WTC11 (cell line): ENCODE measurements around the gene SMAP1. TPM values are rescaled to one million over a fixed set of nuclear protein-coding genes. Genes with fewer than 3 reads are reported as not detected.
A peak's percentile ranks its signal among the peaks of the same experiment; 100 is the strongest.

Experiments used
- ATAC-seq: fragments of 200-7000 bp; cut with Tn5 transposase; 2 replicates; pipeline ENCODE4 v1.10.0; 2021; ENCODE audit warnings: mild to moderate bottlenecking, moderate library complexity
- CTCF ChIA-PET: fragments of 300-600 bp; sonication (Branson Sonifier 250); formaldehyde crosslinking; loops from one replicate; lab custom pipeline; 2021; ENCODE audit warnings: antibody characterized with exemption; lab: Charles Lee
- POLR2A ChIA-PET: fragments of 350-600 bp; sonication (Branson Sonifier 250); formaldehyde crosslinking; loops from one replicate; lab custom pipeline; 2021; ENCODE audit warnings: antibody characterized with exemption; lab: Charles Lee
- DNase-seq: peaks from one replicate; pipeline ENCODE4 v3.0.0; 2021; ENCODE audit warnings: low spot score
- H3K27ac Mint-ChIP-seq: 2 replicates; pipeline ENCODE4 v1.8.0; 2021; ENCODE audit warnings: mixed read lengths
- H3K27me3 Mint-ChIP-seq: 2 replicates; pipeline ENCODE4 v1.8.0; 2021; ENCODE audit warnings: low read depth, mild to moderate bottlenecking, moderate library complexity, mixed read lengths
- H3K36me3 Mint-ChIP-seq: 2 replicates; pipeline ENCODE4 v1.8.0; 2021; ENCODE audit warnings: mixed read lengths
- H3K4me1 Mint-ChIP-seq: 2 replicates; pipeline ENCODE4 v1.8.0; 2022; ENCODE audit warnings: mixed read lengths
- H3K4me3 Mint-ChIP-seq: 2 replicates; pipeline ENCODE4 v1.8.0; 2021; ENCODE audit warnings: mild to moderate bottlenecking, moderate library complexity, mixed read lengths
- H3K9me3 Mint-ChIP-seq: 2 replicates; pipeline ENCODE4 v1.8.0; 2021; ENCODE audit warnings: mixed read lengths
- ATF6 ChIP-seq: sonication (generic); formaldehyde crosslinking; IDR thresholded peaks from 2 replicates; pipeline ENCODE4 v1.8.1; 2023; ENCODE audit warnings: mild to moderate bottlenecking, missing genetic modification reagents
- NFE2L1 ChIP-seq: sonication (generic); formaldehyde crosslinking; IDR thresholded peaks from 2 replicates; pipeline ENCODE4 v1.8.1; 2023; ENCODE audit warnings: missing genetic modification reagents
- NFYB ChIP-seq: sonication (generic); formaldehyde crosslinking; conservative IDR thresholded peaks from 2 replicates; pipeline ENCODE4 v1.8.0; 2022; ENCODE audit warnings: low read depth, missing genetic modification reagents
- NR2C2 ChIP-seq: sonication (generic); formaldehyde crosslinking; IDR thresholded peaks from 2 replicates; pipeline ENCODE4 v1.8.0; 2022; ENCODE audit warnings: mild to moderate bottlenecking, missing genetic modification reagents
- SP1 ChIP-seq: sonication (generic); formaldehyde crosslinking; conservative IDR thresholded peaks from 2 replicates; pipeline ENCODE4 v1.8.1; 2022; ENCODE audit warnings: missing genetic modification reagents
- TCF7 ChIP-seq: sonication (generic); formaldehyde crosslinking; IDR thresholded peaks from 2 replicates; pipeline ENCODE4 v1.8.0; 2022; ENCODE audit warnings: mild to moderate bottlenecking, low read depth, missing genetic modification reagents, moderate library complexity
- TEAD1 ChIP-seq: sonication (generic); formaldehyde crosslinking; IDR thresholded peaks from 2 replicates; pipeline ENCODE4 v1.8.0; 2022; ENCODE audit warnings: mild to moderate bottlenecking, missing genetic modification reagents
- ZNF121 ChIP-seq: sonication (generic); formaldehyde crosslinking; IDR thresholded peaks from 2 replicates; pipeline ENCODE4 v1.8.0; 2023; ENCODE audit warnings: missing genetic modification reagents
- ZNF138 ChIP-seq: sonication (generic); formaldehyde crosslinking; conservative IDR thresholded peaks from 2 replicates; pipeline ENCODE4 v1.8.1; 2022; ENCODE audit warnings: mild to moderate bottlenecking, moderate library complexity, missing genetic modification reagents
- ZNF425 ChIP-seq: fragments of 250-450 bp; sonication (Bioruptor Pico); conservative IDR thresholded peaks from 2 replicates; pipeline ENCODE4 v1.9.0; 2021; ENCODE audit warnings: mild to moderate bottlenecking
- total RNA-seq: library from RNA; stranded (reverse); gene quantifications from 3 replicates; pipeline ENCODE4 v1.2.3, GENCODE V29; 2021
- TF ChIP-seq, protein P1 (sequence below): sonication (generic); formaldehyde crosslinking; IDR thresholded peaks from 2 replicates; pipeline ENCODE4 v1.8.0; 2022; ENCODE audit warnings: mild to moderate bottlenecking, missing genetic modification reagents
- TF ChIP-seq, protein P2 (sequence below): sonication (generic); formaldehyde crosslinking; IDR thresholded peaks from 2 replicates; pipeline ENCODE4 v1.8.0; 2023; ENCODE audit warnings: missing genetic modification reagents
- TF ChIP-seq, protein P3 (sequence below): fragments of 250-450 bp; sonication (Bioruptor Pico); IDR thresholded peaks from 2 replicates; pipeline ENCODE4 v1.9.0; 2021; ENCODE audit warnings: mild to moderate bottlenecking

SMAP1 gene
- total RNA-seq, 1 experiment from 2014 or later = 29.0 TPM

DNA sequence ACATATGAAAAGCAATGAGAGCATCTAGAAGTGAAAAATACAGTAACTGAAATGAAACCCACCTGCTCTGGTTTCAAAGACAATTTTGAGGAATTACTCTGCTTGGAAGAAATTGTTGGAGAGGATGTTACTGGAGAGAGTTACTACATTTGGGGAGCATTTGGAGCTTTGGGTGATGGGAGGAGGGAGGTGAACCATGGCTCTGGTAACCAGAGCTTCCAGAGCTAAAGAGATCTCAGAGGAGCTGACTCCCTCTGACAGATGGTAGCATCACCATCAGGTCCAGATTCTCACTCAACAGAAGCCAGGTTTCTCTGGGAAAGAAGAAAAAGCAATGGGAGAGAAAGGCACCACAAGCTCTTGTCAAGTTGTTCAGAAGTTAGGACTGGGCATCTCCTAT is 42.2 kb upstream of the SMAP1 start (continued):
- TF ChIP-seq ATF6 (CRISPR knock-in tag) = no peak
- no peak for TF ChIP-seq TEAD1 (CRISPR knock-in tag)
- TF ChIP-seq ZNF425 (CRISPR knock-in tag) = no peak
- TF ChIP-seq, protein P1, sequence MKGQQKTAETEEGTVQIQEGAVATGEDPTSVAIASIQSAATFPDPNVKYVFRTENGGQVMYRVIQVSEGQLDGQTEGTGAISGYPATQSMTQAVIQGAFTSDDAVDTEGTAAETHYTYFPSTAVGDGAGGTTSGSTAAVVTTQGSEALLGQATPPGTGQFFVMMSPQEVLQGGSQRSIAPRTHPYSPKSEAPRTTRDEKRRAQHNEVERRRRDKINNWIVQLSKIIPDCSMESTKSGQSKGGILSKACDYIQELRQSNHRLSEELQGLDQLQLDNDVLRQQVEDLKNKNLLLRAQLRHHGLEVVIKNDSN (CRISPR knock-in tag) = no peak
- no peak for TF ChIP-seq ZNF138

GRCh38 chr6:70627500-70628254 is 40.0 kb upstream of the SMAP1 start:
- Mint-ChIP-seq H3K4me1 (no peaks in the 10 kb centered on the region), H3K27ac (no peak overlapping the region), H3K4me3 (no peak overlapping the region), H3K9me3 (peaks cover 18% of the 10 kb centered on the region), H3K27me3 (no peaks in the 10 kb centered on the region), H3K36me3 (no peaks in the 10 kb centered on the region)
- ATAC-seq = no peak
- POLR2A ChIA-PET = no interaction called here
- DNase-seq = no peak
- TF ChIP-seq NFYB (CRISPR knock-in tag) (peak; percentile 48), NFE2L1 (no peak)
- TF ChIP-seq, protein P2, sequence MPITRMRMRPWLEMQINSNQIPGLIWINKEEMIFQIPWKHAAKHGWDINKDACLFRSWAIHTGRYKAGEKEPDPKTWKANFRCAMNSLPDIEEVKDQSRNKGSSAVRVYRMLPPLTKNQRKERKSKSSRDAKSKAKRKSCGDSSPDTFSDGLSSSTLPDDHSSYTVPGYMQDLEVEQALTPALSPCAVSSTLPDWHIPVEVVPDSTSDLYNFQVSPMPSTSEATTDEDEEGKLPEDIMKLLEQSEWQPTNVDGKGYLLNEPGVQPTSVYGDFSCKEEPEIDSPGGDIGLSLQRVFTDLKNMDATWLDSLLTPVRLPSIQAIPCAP = no peak
- CTCF ChIA-PET = interaction anchor here (0.6 kb wide), 1 partner anchor 9 kb away, joined by 3 read pairs; no protein-coding TSS in a partner anchor

DNA sequence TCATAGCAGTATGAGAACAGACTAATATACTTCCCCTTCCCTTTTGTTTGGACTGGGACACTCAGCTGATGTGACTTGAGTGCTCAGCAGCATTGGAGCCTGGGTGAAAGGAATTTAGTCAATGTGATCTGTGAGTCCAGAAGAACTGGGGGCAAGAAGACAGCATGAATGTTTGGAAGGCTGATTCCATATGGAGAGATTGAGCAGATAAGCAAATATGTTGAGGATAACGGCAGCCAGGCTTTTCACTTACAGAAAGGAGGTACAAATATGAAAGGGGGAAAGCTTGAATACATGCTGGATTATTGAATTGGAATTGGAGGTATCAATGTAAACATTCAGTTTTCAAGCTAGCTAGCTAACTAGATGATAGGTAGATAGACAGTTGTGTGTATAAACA is 37.8 kb upstream of the SMAP1 start:
- TF ChIP-seq, protein P3, sequence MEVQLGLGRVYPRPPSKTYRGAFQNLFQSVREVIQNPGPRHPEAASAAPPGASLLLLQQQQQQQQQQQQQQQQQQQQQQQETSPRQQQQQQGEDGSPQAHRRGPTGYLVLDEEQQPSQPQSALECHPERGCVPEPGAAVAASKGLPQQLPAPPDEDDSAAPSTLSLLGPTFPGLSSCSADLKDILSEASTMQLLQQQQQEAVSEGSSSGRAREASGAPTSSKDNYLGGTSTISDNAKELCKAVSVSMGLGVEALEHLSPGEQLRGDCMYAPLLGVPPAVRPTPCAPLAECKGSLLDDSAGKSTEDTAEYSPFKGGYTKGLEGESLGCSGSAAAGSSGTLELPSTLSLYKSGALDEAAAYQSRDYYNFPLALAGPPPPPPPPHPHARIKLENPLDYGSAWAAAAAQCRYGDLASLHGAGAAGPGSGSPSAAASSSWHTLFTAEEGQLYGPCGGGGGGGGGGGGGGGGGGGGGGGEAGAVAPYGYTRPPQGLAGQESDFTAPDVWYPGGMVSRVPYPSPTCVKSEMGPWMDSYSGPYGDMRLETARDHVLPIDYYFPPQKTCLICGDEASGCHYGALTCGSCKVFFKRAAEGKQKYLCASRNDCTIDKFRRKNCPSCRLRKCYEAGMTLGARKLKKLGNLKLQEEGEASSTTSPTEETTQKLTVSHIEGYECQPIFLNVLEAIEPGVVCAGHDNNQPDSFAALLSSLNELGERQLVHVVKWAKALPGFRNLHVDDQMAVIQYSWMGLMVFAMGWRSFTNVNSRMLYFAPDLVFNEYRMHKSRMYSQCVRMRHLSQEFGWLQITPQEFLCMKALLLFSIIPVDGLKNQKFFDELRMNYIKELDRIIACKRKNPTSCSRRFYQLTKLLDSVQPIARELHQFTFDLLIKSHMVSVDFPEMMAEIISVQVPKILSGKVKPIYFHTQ (CRISPR knock-in tag) = no peak
- TF ChIP-seq NR2C2 (CRISPR knock-in tag) (no peak), SP1 (CRISPR knock-in tag) (no peak), ZNF121 (CRISPR knock-in tag) (no peak), TCF7 (CRISPR knock-in tag) (no peak)
- ATAC-seq = no peak
- DNase-seq = no peak
- Mint-ChIP-seq H3K27me3 (no peaks in the 10 kb centered on the region), H3K4me1 (no peaks in the 10 kb centered on the region), H3K36me3 (no peaks in the 10 kb centered on the region), H3K4me3 (no peak overlapping the region), H3K9me3 (peaks cover 8% of the 10 kb centered on the region), H3K27ac (no peak overlapping the region)
- ChIA-PET POLR2A (no interaction called here), CTCF (no interaction called here)
